GM18498 (cell line): ENCODE data around the gene CNTN5.
"Not testable (repeated sequence)": the region's sequence is repeated elsewhere in the genome, so short reads cannot be mapped to it uniquely, and the experiment has no call there.

Source experiments
- ATAC-seq: cut with Tn5 transposase; IDR thresholded peaks from one replicate; pipeline ENCODE4 v1.9.1; 2021; ENCODE audit warnings: mild to moderate bottlenecking, moderate library complexity; ENCODE audit not compliant: unreplicated experiment

The CNTN5 gene

GRCh38 chr11:100273066-100273815 is 1252.5 kb downstream of the CNTN5 start:
- ATAC-seq = no peak

GRCh38 chr11:100274466-100274865 is 1253.7 kb downstream of the CNTN5 start:
- ATAC-seq = not testable (repeated sequence)

- ATAC-seq = no peak
Observed at GRCh38 chr11:100294748-100295147, 1274.0 kb downstream of the CNTN5 start.

GRCh38 chr11:100296051-100296679 is 1275.4 kb downstream of the CNTN5 start:
- no peak for ATAC-seq

DNA sequence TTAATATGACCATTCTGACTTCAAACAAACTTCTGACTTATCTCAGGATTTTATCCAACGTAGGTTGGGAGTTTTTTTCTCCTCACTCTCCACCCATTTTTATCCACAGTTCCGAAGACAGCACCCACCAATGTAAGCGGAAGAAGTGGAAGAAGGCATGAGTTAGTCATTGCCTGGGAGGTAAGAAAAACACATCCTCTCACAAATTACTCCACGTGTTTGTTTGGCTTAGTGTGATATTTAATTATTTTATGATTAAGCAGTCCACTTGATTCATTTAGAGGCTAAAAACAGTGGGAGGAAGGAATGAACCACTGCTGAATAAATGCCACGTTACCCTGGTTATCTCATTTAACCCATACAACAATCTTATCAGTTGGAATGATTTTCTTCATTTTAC is 1276.8 kb downstream of the CNTN5 start:
- ATAC-seq = no peak

GRCh38 chr11:100302824-100303223 is 1282.1 kb downstream of the CNTN5 start:
- no peak for ATAC-seq

DNA sequence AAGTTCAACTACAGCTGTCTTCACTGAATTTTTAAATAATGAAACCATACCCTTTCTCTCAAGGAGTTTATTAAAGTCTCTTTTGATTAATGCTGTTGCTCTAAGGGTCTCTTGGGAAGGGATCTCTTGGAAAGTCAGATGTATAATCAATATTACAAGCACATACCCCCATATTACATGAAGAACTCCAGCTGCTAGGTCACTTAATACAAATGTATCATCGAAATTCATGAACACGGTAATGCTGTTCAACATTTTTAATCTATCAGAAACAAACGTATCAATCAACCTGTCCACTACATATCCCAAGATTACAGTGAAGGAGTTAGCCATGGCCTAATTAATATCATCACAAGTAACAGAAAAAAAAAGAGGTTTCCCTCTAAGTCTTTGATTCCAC is 1283.1 kb downstream of the CNTN5 start:
- no peak for ATAC-seq

DNA sequence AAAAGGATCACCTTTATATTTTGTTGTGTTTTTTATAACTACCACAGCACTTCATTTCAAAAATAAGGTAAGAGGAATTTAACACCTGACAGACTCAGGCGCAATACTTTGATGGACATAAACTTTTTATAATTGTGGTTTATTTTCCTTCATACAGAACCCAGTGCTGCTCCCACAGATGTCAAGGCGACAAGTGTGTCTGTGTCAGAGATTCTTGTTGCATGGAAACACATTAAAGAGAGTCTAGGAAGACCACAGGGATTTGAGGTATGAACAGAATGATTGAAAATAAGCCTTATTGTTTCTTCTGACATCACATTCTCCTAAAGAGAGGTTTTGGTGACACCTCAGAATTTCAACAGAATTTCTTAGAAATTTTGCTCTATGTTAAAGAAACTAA is 1287.5 kb downstream of the CNTN5 start:
- no peak for ATAC-seq

DNA sequence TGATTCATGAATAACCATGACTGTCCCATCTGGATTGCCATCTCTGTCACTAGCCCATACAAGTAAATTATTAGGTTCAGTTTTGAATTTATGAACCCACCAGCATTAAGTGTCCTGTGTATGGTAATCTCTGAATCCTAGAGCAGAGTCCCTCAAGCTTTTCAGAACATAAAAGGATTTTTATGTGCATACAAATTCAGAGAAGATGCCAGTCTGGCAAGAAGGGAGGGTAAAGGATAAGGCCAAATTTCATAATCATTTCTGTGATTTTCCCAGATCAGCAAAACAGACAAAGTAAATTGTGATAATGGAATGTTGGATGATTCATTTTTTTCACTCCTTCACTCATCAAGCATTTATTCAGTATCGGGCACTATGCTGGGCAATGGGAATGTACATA is 1295.2 kb downstream of the CNTN5 start:
- ATAC-seq = no peak

- no peak for ATAC-seq
Observed at GRCh38 chr11:100316952-100317351, 1296.2 kb downstream of the CNTN5 start.

DNA sequence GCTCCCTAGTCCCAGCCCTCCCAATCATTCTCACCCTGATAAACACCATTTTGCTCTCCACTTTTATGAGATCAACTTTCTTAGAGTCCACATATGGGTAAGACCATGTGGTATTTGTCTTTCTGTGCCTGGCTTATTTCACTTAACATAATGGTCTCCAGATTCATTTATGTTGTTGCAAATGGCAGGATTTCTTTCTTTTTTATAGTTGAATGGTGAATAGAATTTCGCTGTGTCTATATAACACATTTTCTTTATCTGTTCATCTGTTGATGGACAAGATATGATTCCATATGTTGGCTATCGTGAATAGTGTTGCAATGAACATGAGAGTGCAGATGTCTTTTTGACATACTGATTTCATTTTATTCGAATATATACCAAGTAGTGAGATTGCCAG is 1298.9 kb downstream of the CNTN5 start:
- ATAC-seq = no peak

DNA sequence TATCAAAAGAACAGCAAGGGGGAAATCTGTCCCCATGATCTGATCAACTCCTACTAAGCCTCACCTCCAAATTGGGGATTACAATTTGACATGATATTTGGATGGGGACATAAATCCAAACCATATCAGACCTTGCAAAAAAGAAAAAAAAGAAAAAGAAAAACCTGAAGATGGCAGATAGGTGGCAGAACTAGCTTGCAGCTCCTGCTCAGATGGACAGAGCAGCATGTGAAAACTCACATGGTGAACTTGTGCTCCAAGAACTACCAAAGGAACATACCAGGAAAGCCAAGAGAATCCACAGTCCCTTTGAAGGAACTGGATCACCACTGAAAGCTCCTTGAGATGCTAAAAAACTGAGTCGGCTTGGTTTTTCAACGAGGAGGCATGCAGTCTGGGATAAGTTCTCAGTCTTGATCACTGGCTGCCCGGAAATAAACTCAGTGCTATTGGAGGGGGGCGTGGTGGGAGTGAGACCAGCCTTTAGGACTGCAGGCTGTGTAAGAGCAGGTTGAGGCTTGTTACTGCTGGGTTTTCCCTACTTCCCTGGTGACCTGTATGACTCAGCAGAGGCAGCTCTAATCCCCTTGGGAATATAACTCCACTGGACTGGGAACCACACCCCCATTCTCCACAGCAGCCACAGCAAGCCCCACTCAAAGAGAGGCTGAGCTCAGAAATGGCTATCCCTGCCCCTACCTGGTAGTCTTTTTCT is 1308.0 kb downstream of the CNTN5 start:
- ATAC-seq = no peak

DNA sequence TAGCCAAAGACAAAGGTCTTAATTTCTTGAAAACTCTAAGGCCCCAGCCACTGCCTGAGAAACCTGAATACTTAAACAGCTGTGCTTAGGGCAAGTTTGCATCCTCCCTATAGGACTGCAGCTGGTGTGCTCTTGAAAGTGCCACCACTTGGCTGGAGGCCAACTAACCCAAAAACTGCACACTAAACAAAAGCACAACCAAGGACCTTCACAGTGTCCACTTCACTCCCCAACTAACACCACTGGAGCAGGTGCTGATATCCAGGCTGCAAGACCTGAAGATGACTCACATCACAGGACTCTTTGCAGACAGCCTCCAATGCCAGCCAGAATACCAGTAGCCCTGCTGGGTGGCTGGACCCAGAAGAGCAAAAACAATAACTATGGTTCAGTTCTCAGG is 1308.6 kb downstream of the CNTN5 start:
- ATAC-seq = no peak

GRCh38 chr11:100336873-100337272 is 1316.1 kb downstream of the CNTN5 start:
- ATAC-seq = no peak

GRCh38 chr11:100338144-100338840 is 1317.5 kb downstream of the CNTN5 start:
- ATAC-seq = no peak

DNA sequence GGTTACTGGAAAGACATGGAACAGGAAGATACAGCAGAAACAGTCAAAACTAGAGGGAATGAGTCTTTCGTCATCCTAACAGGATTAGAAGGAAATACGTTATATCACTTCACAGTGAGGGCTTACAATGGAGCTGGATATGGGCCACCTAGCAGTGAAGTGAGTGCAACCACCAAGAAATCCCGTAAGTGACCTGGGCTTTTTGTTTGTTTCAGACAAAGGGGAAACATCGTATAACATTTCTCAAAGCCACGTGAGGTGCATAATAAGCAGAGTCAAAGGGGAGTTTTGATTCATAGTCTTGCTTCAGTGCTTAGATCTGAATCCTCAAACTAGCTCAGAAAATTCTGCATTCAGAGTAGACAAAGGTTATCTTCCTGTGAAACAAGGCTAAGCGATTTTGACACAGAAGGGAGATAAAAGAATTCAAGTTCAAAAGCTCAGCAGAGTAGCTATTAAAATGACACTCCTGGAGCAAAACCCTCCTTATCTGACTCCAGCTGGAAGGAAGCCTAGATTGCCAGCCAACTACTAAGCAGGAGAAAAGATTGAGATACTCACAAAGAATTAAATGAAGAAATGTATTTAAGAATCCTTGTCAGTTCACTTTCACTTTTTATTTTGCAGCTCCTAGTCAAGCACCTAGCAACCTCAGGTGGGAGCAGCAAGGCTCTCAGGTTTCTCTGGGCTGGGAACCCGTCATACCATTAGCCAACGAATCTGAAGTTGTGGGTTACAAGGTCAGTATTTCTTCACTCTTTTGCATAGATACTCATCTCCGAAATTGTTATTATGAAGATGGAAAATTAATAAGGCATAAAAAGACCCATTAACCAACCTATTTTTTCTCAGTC is 1319.9 kb downstream of the CNTN5 start:
- ATAC-seq = no peak

GRCh38 chr11:100353083-100353482 is 1332.3 kb downstream of the CNTN5 start:
- no peak for ATAC-seq

GRCh38 chr11:100354736-100355135 is 1334.0 kb downstream of the CNTN5 start:
- ATAC-seq = no peak

DNA sequence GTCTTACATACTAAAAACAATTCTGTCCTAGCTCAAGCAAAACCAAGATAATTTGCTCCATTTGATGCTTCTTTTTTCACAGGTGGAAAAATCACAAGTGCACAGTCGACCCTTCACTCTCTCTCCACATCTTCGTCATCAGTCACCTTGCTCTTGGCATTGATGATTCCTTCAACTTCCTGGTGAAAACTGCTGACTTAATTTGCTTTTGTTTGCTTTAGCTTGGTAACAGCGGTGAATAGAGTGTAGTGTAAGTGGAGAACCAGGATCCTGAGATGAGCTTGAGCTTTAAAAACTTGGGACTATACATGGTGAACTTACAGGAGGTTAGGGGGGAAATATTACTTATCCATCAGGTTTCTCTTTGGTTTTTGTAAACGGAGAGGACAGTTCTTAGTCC is 1335.3 kb downstream of the CNTN5 start:
- no peak for ATAC-seq

DNA sequence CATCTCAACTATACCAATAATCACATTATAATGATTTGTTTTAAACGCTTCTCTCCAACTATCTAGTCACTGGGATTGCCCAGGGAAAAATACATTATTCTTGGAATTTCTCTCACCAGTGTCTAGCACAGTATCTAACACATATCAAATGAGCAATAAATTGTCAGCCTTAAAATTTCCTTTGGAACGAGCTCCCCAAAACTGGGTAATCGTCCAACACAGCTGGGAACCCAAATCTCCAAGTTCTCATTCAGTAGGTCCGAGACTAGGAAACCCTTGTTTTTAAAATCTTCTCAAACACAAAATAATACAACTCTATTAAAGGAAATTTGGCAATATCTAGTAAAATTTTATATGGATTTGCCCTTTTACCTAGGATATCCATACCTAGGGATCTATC is 1338.5 kb downstream of the CNTN5 start:
- no peak for ATAC-seq

DNA sequence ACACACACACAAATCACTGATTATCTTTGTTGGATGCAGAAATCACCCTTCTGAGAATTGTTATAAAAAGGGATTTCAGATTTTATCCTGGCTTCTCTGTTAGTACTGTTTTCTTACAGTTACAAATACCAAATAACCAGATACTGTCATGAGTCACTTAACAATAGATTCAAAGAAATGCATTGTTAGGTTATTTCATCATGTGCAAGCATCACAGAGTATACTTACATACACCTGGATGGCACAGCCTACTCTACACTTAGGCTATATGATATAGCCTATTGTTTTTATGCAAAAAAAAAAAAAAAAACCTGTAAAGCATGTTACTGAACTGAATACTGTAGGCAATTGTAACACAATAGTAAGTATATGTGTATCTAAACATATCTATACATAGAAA is 1347.1 kb downstream of the CNTN5 start:
- no peak for ATAC-seq
